GM23248 (cell line): ENCODE results near the gene PNPLA7.

ENCODE experiments used
- EZH2 ChIP-seq: fragments of 200-600 bp; sonication (generic); IDR thresholded peaks from 2 replicates; pipeline ENCODE4 v1.6.1; 2018; ENCODE audit warnings: antibody characterized with exemption, mild to moderate bottlenecking; ENCODE audit not compliant: insufficient read depth, poor library complexity, severe bottlenecking
- EZH2phosphoT487 ChIP-seq: fragments of 200-600 bp; sonication (generic); IDR thresholded peaks from 2 replicates; pipeline ENCODE4 v1.6.1; 2018; ENCODE audit warnings: antibody characterized with exemption, moderate library complexity, mild to moderate bottlenecking, low read depth; ENCODE audit not compliant: insufficient read depth

GRCh38 chr9:137575716-137576411, 25.7 kb upstream of the PNPLA7 start:
- TF ChIP-seq EZH2: no peak
- TF ChIP-seq EZH2phosphoT487: no peak
